NB4 (cell line): Measurements from ENCODE around the gene DIMT1.

ENCODE experiments used
- DNase-seq: peaks from one replicate; pipeline ENCODE4 v3.0.0; 2010; ENCODE audit warnings: low read depth
- H3K4me3 ChIP-seq: one replicate; pipeline ENCODE4 v1.5.1; 2011; ENCODE audit warnings: mild to moderate bottlenecking, low read depth, low read length, moderate library complexity
- CTCF ChIP-seq: IDR thresholded peaks from one replicate; pipeline ENCODE4 v1.5.1; 2012; ENCODE audit warnings: low read depth, low read length
- MAX ChIP-seq: IDR thresholded peaks from 2 replicates; pipeline ENCODE4 v1.6.1; 2011; ENCODE audit warnings: low read depth, low read length
- MYC ChIP-seq: IDR thresholded peaks from 2 replicates; pipeline ENCODE4 v1.6.1; 2011; ENCODE audit warnings: low read depth, low read length
- POLR2A ChIP-seq: IDR thresholded peaks from 2 replicates; pipeline ENCODE4 v1.6.1; 2011; ENCODE audit warnings: mild to moderate bottlenecking; ENCODE audit not compliant: insufficient read length; ENCODE audit errors: extremely low read depth

DIMT1 gene

GRCh38 chr5:62369039-62369438, 34.7 kb downstream of the DIMT1 start:
- TF ChIP-seq MAX: no peak
- TF ChIP-seq POLR2A: no peak
- no peak for TF ChIP-seq CTCF
- TF ChIP-seq MYC: no peak
- peak; percentile 6 for DNase-seq
- H3K4me3 ChIP-seq: no peak overlapping the region

GRCh38 chr5:62362701-62363100, 41.0 kb downstream of the DIMT1 start:
- DNase-seq: no peak
- TF ChIP-seq POLR2A (no peak), MAX (no peak), CTCF (no peak), MYC (no peak)
- no peak overlapping the region for H3K4me3 ChIP-seq

- DNase-seq: peak; percentile 51
Measured at GRCh38 chr5:62354028-62354874, 49.5 kb downstream of the DIMT1 start.

GRCh38 chr5:62348723-62349481, 54.8 kb downstream of the DIMT1 start:
- no peak for DNase-seq
- no peak overlapping the region for H3K4me3 ChIP-seq
- no peak for TF ChIP-seq CTCF
- TF ChIP-seq POLR2A: no peak
- TF ChIP-seq MYC: no peak
- no peak for TF ChIP-seq MAX

More at GRCh38 chr5:62354028-62354874, 49.5 kb downstream of the DIMT1 start:
- no peak overlapping the region for H3K4me3 ChIP-seq
- TF ChIP-seq POLR2A: no peak
- TF ChIP-seq CTCF: peak; percentile 12
- no peak for TF ChIP-seq MYC
- TF ChIP-seq MAX: no peak

GRCh38 chr5:62347928-62348327, 55.8 kb downstream of the DIMT1 start:
- no peak overlapping the region for H3K4me3 ChIP-seq
- no peak for DNase-seq
- TF ChIP-seq POLR2A (no peak), MAX (no peak), CTCF (no peak), MYC (no peak)
